ENCODE data around the gene SEMA5B. TPM values are rescaled to one million over a fixed set of nuclear protein-coding genes. Genes with fewer than 3 reads are reported as not detected.

The SEMA5B gene
- total and polyA plus RNA-seq, 2 donors (not counting 1 experiment from before 2014, with no cell fraction given) = not detected

DNA sequence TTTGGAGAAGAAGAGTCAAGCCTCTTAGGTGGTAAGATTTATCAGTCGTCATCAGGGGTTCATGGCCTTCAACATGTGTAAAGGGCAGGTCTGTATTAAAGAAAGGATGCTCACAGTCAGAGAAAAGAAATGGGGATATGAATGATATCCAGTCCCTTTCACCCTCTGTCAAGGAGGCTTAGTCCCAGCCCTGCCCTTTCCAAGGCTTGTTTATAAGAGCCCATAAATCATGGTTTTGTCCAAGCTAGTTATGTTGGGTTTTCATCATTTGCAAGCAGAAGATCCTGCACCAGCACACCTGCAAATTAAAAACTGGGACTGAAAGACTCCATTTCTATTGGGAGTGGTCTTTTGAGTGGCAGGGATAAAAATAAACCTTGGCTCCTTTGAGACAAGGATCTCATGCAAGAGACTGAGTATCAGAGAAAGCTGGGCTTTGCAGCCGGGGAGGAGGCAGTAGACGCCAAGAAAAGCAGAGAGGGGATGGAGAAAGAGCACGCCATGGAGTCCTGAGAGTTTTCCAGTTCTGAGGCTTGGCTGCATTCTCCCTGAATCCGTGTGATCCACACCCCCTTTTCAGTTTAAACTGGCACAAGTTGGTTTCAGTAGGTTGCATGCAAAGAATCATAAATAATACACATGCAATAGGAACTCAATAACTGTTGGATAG lies 26.7 kb upstream of the SEMA5B start:
- POLR2A ChIA-PET = no interaction called here
- no peak overlapping the region for H2AFZ ChIP-seq (ENCODE audit: insufficient read depth, low read depth, low read length, poor library complexity, severe bottlenecking)
- CTCF ChIA-PET = no interaction called here

GRCh38 chr3:123053107-123053506 lies 25.5 kb upstream of the SEMA5B start:
- CTCF ChIA-PET = no interaction called here
- Mint-ChIP-seq H3K4me1 (no peaks in the 10 kb centered on the region), H3K9me3 (ENCODE audit: insufficient read depth) (no peaks in the 10 kb centered on the region), H3K27me3 (peaks cover 9% of the 10 kb centered on the region), H3K4me3 (no peak overlapping the region), H3K27ac (no peak overlapping the region)
- H3K9ac ChIP-seq (ENCODE audit: low read length) = no peak overlapping the region
- no peaks in the 10 kb centered on the region for H3K79me2 ChIP-seq (ENCODE audit: control insufficient read depth, insufficient read depth, low read length)
- no peak overlapping the region for H3K4me3 ChIP-seq (ENCODE audit: control extremely low read depth in 1 of 5, extremely low read depth in 1 of 5, insufficient read depth in 1 of 5, low read depth in 2 of 5, low read length in 4 of 5)
- H3K4me2 ChIP-seq (replicated peaks; ENCODE audit: low read depth, low read length, poor library complexity, severe bottlenecking) = no peak overlapping the region
- H2AFZ ChIP-seq (ENCODE audit: insufficient read depth, low read depth, low read length, poor library complexity, severe bottlenecking) = no peak overlapping the region
- H3K4me1 ChIP-seq (ENCODE audit: control insufficient read depth in 2 of 2, insufficient read depth in 2 of 2, low read length in 2 of 2) = no peaks in the 10 kb centered on the region
- no peaks in the 10 kb centered on the region for H4K20me1 ChIP-seq (ENCODE audit: control insufficient read depth, insufficient read depth, low read length, poor library complexity, severe bottlenecking)
- H3K36me3 ChIP-seq (replicated peaks in 1 of 2; ENCODE audit: control extremely low read depth in 1 of 2, control insufficient read depth in 1 of 2, extremely low read depth in 1 of 2, insufficient read depth in 2 of 2, low read length in 1 of 2) = no peaks in the 10 kb centered on the region
- TF ChIP-seq CTCF (IDR thresholded peaks at IDR 0.05) (no peak), EZH2 (IDR thresholded peaks at IDR 0.05; ENCODE audit: borderline replicate concordance, insufficient read depth, low read depth, low read length, poor library complexity, severe bottlenecking) (no peak)
- DNase-seq (no peak), ATAC-seq (ENCODE audit: low read depth) (no peak)
- WGBS (ENCODE audit: insufficient coverage) = 100% methylated on average over 2 of the region's 2 CpGs
- H3K9me3 ChIP-seq (ENCODE audit: control extremely low read depth in 1 of 3, control insufficient read depth in 2 of 3, insufficient read depth in 1 of 3, low read length in 2 of 3) = no peaks in the 10 kb centered on the region
- peaks cover 0 to 3% (median 0%) of the 10 kb centered on the region in 4 experiments for H3K27me3 ChIP-seq (replicated peaks in 1 of 4; ENCODE audit: control extremely low read depth in 1 of 4, control insufficient read depth in 3 of 4, insufficient read depth in 4 of 4, low read length in 3 of 4)
- no peak overlapping the region for H3K27ac ChIP-seq (ENCODE audit: low read length in 2 of 2)
- POLR2A ChIA-PET = no interaction called here
- intact Hi-C loops (cut with micrococcal nuclease) = no loop called here

More for the DNA sequence above, 26.7 kb upstream of the SEMA5B start:
- peaks cover 9% of the 10 kb centered on the region for H3K27me3 Mint-ChIP-seq
- no peak overlapping the region for H3K4me3 Mint-ChIP-seq
- TF ChIP-seq EZH2 (IDR thresholded peaks at IDR 0.05; ENCODE audit: borderline replicate concordance, insufficient read depth, low read depth, low read length, poor library complexity, severe bottlenecking) (no peak), CTCF (IDR thresholded peaks at IDR 0.05) (no peak)
- H3K4me1 Mint-ChIP-seq = no peaks in the 10 kb centered on the region
- Histone ChIP-seq H3K36me3 (replicated peaks in 1 of 2; ENCODE audit: control extremely low read depth in 1 of 2, control insufficient read depth in 1 of 2, extremely low read depth in 1 of 2, insufficient read depth in 2 of 2, low read length in 1 of 2) (no peaks in the 10 kb centered on the region), H3K4me2 (replicated peaks; ENCODE audit: low read depth, low read length, poor library complexity, severe bottlenecking) (no peak overlapping the region), H3K9me3 (ENCODE audit: control extremely low read depth in 1 of 3, control insufficient read depth in 2 of 3, insufficient read depth in 1 of 3, low read length in 2 of 3) (no peaks in the 10 kb centered on the region), H3K27me3 (replicated peaks in 1 of 4; ENCODE audit: control extremely low read depth in 1 of 4, control insufficient read depth in 3 of 4, insufficient read depth in 4 of 4, low read length in 3 of 4) (peaks cover 0 to 3% (median 0%) of the 10 kb centered on the region in 4 experiments), H3K4me1 (ENCODE audit: control insufficient read depth in 2 of 2, insufficient read depth in 2 of 2, low read length in 2 of 2) (no peaks in the 10 kb centered on the region), H3K27ac (ENCODE audit: low read length in 2 of 2) (no peak overlapping the region), H3K79me2 (ENCODE audit: control insufficient read depth, insufficient read depth, low read length) (no peaks in the 10 kb centered on the region), H3K9ac (ENCODE audit: low read length) (no peak overlapping the region), H3K4me3 (ENCODE audit: control extremely low read depth in 1 of 5, extremely low read depth in 1 of 5, insufficient read depth in 1 of 5, low read depth in 2 of 5, low read length in 4 of 5) (no peak overlapping the region), H4K20me1 (ENCODE audit: control insufficient read depth, insufficient read depth, low read length, poor library complexity, severe bottlenecking) (no peaks in the 10 kb centered on the region)
- intact Hi-C loops (cut with micrococcal nuclease) = no loop called here
- H3K27ac Mint-ChIP-seq = no peak overlapping the region
- ATAC-seq (ENCODE audit: low read depth) (no peak), DNase-seq (no peak)
- H3K9me3 Mint-ChIP-seq (ENCODE audit: insufficient read depth) = no peaks in the 10 kb centered on the region
- 85% methylated on average over 4 of the region's 5 CpGs for WGBS (ENCODE audit: insufficient coverage)
